ENCODE measurements around the gene IL34. TPM values are rescaled to one million over a fixed set of nuclear protein-coding genes. Genes with fewer than 3 reads are reported as not detected.
"Not testable (repeated sequence)": the region's sequence is repeated elsewhere in the genome, so short reads cannot be mapped to it uniquely, and the experiment has no call there.

Gene IL34
- polyA plus RNA-seq, 1 donor (not counting 4 experiments of a cell fraction or from before 2014, with no cell fraction given): 0.08 TPM

- DNase-seq (ENCODE audit: low read depth, low spot score): no peak
- Histone ChIP-seq H3K79me2 (ENCODE audit: control insufficient read depth, insufficient read depth, low read length) (no peaks in the 10 kb centered on the region), H2AFZ (ENCODE audit: control insufficient read depth, low read length) (no peak overlapping the region), H3K9me1 (ENCODE audit: control insufficient read depth, extremely low read depth, insufficient read depth, low read length) (no peaks in the 10 kb centered on the region), H3K9me3 (ENCODE audit: control insufficient read depth, low read depth, low read length) (peaks cover 2% of the 10 kb centered on the region), H3K27ac (ENCODE audit: control insufficient read depth, insufficient read depth, low read length) (no peak overlapping the region), H3K36me3 (ENCODE audit: control insufficient read depth in 2 of 2, extremely low read depth in 1 of 2, insufficient read depth in 2 of 2, low read length in 2 of 2) (no peaks in the 10 kb centered on the region), H3K4me1 (ENCODE audit: control insufficient read depth, extremely low read depth, insufficient read depth, low read length) (peaks cover 7% of the 10 kb centered on the region), H3K4me3 (ENCODE audit: control insufficient read depth in 2 of 3, extremely low read depth in 1 of 3, insufficient read depth in 2 of 3, low read depth in 1 of 3, low read length in 3 of 3) (no peak overlapping the region), H3K9ac (ENCODE audit: control insufficient read depth, extremely low read depth, insufficient read depth, low read length) (no peak overlapping the region), H4K20me1 (ENCODE audit: control insufficient read depth, extremely low read depth, insufficient read depth, low read length) (no peaks in the 10 kb centered on the region), H3K27me3 (ENCODE audit: control insufficient read depth, extremely low read depth, insufficient read depth, low read length) (no peaks in the 10 kb centered on the region), H3K4me2 (ENCODE audit: control insufficient read depth, extremely low read depth, insufficient read depth, low read depth, low read length) (no peak overlapping the region)
- TF ChIP-seq CTCF (optimal IDR thresholded peaks at IDR 0.05 in 1 of 3, IDR thresholded peaks at IDR 0.05 in 1 of 3, conservative IDR thresholded peaks at IDR 0.05 in 1 of 3; ENCODE audit: extremely low read depth in 1 of 3, insufficient read depth in 2 of 3, low read length in 3 of 3) (no peak), EZH2 (IDR thresholded peaks at IDR 0.05; ENCODE audit: low read length) (no peak)
- FAIRE-seq: no peak
- dilution Hi-C loops (cut with MboI; ENCODE audit: extremely low pct_ligation_motif_present, low sequenced_read_pairs): no loop called here
These were observed 15.2 kb upstream of the IL34 start for GRCh38 chr16:70630960-70631745.

- TF ChIP-seq CTCF (optimal IDR thresholded peaks at IDR 0.05 in 1 of 3, IDR thresholded peaks at IDR 0.05 in 1 of 3, conservative IDR thresholded peaks at IDR 0.05 in 1 of 3; ENCODE audit: extremely low read depth in 1 of 3, insufficient read depth in 2 of 3, low read length in 3 of 3): no peak
- H4K20me1 ChIP-seq (ENCODE audit: control insufficient read depth, extremely low read depth, insufficient read depth, low read length): no peaks in the 10 kb centered on the region
- H3K27ac ChIP-seq (ENCODE audit: control insufficient read depth, insufficient read depth, low read length): no peak overlapping the region
- no peaks in the 10 kb centered on the region for H3K36me3 ChIP-seq (ENCODE audit: control insufficient read depth in 2 of 2, extremely low read depth in 1 of 2, insufficient read depth in 2 of 2, low read length in 2 of 2)
- H3K4me1 ChIP-seq (ENCODE audit: control insufficient read depth, extremely low read depth, insufficient read depth, low read length): peaks cover 7% of the 10 kb centered on the region
- no peak overlapping the region for H3K4me2 ChIP-seq (ENCODE audit: control insufficient read depth, extremely low read depth, insufficient read depth, low read depth, low read length)
- FAIRE-seq: no peak
- H3K9me1 ChIP-seq (ENCODE audit: control insufficient read depth, extremely low read depth, insufficient read depth, low read length): no peaks in the 10 kb centered on the region
- no peak overlapping the region for H3K9ac ChIP-seq (ENCODE audit: control insufficient read depth, extremely low read depth, insufficient read depth, low read length)
- DNase-seq (ENCODE audit: low read depth, low spot score): no peak
- H2AFZ ChIP-seq (ENCODE audit: control insufficient read depth, low read length): no peak overlapping the region
- H3K4me3 ChIP-seq (ENCODE audit: control insufficient read depth in 2 of 3, extremely low read depth in 1 of 3, insufficient read depth in 2 of 3, low read depth in 1 of 3, low read length in 3 of 3): no peak overlapping the region
- dilution Hi-C loops (cut with MboI; ENCODE audit: extremely low pct_ligation_motif_present, low sequenced_read_pairs): no loop called here
- no peaks in the 10 kb centered on the region for H3K27me3 ChIP-seq (ENCODE audit: control insufficient read depth, extremely low read depth, insufficient read depth, low read length)
- peaks cover 2% of the 10 kb centered on the region for H3K9me3 ChIP-seq (ENCODE audit: control insufficient read depth, low read depth, low read length)
- no peaks in the 10 kb centered on the region for H3K79me2 ChIP-seq (ENCODE audit: control insufficient read depth, insufficient read depth, low read length)
These were observed 14.1 kb upstream of the IL34 start for GRCh38 chr16:70632273-70632672.

GRCh38 chr16:70633617-70634016 is 12.7 kb upstream of the IL34 start:
- H3K9ac ChIP-seq (ENCODE audit: control insufficient read depth, extremely low read depth, insufficient read depth, low read length); H3K4me3 ChIP-seq (ENCODE audit: control insufficient read depth in 2 of 3, extremely low read depth in 1 of 3, insufficient read depth in 2 of 3, low read depth in 1 of 3, low read length in 3 of 3); dilution Hi-C loops (cut with MboI; ENCODE audit: extremely low pct_ligation_motif_present, low sequenced_read_pairs); H3K4me2 ChIP-seq (ENCODE audit: control insufficient read depth, extremely low read depth, insufficient read depth, low read depth, low read length); DNase-seq (ENCODE audit: low read depth, low spot score); H3K9me3 ChIP-seq (ENCODE audit: control insufficient read depth, low read depth, low read length); H3K27ac ChIP-seq (ENCODE audit: control insufficient read depth, insufficient read depth, low read length); H3K36me3 ChIP-seq (ENCODE audit: control insufficient read depth in 2 of 2, extremely low read depth in 1 of 2, insufficient read depth in 2 of 2, low read length in 2 of 2); H3K9me1 ChIP-seq (ENCODE audit: control insufficient read depth, extremely low read depth, insufficient read depth, low read length); H2AFZ ChIP-seq (ENCODE audit: control insufficient read depth, low read length); H3K4me1 ChIP-seq (ENCODE audit: control insufficient read depth, extremely low read depth, insufficient read depth, low read length); H3K79me2 ChIP-seq (ENCODE audit: control insufficient read depth, insufficient read depth, low read length); H4K20me1 ChIP-seq (ENCODE audit: control insufficient read depth, extremely low read depth, insufficient read depth, low read length); FAIRE-seq; H3K27me3 ChIP-seq (ENCODE audit: control insufficient read depth, extremely low read depth, insufficient read depth, low read length): not testable (repeated sequence)
